Head of caudate nucleus (tissue), 42 donors: ENCODE results near the gene ZFPL1.

Experiments
- DNase-seq, 42 donors: peaks; one replicate each; pipeline versions ENCODE4 v3.0.0 to v3.0.0-alpha.2; 2020 to 2021; ENCODE audit warnings: mixed read lengths in 7 of 42
- intact Hi-C: fragments of 100-400 bp; cut with DNase I; formaldehyde crosslinking; loops from one replicate; pipeline ENCODE4 v1.15.0; 2022

The ZFPL1 gene

DNA sequence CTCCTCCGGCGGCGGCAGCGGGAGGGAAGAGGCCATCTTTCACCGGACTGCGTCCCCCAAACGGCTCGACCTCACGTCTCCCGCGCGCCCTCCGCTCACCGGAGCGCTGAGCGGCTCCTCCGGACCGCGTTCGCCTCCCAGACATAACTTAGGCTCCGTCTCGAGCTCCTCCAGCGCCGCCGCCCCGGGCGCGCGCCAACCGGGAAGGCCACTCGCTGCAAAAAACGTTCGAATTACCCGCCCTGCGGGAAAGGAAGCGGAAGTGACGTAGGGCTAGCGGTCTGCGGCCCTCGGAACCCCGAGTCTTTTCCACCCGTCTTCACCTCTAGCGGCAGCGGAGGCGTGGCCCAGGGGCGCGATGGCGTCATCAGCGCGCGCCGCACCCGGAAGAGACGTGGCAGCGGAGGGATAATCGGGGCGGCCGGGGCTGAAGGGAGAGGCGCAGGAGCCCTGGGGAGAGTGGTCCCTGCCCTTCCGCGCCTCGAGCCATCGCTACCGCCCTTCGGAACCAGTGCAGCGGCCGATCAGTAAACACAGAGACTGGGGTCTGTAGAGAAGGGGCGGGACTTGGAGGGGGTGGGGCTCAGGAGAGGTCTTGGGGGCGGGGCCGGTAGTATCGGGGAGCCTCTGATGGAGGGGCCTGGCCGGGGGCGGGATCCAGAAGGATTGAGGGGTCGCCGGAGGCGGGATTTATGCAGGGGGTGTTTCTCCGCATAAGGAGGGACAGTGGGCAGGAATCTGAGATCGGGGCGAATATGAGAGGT lies at the start of gene ZFPL1, which contains the start of gene CDCA5:
TSS of gene ZFPL1 (plus strand) at position 389 of the 764 bp plus-strand sequence. CDS start 477 bp downstream, outside the sequence.
TSS of gene CDCA5 (minus strand) at position 207 of the 764 bp plus-strand sequence. CDS start at position 145, 62 bp downstream.
- intact Hi-C loops: loop anchor here (1.0 to 2.0 kb wide), 2 partner anchors 12 to 33 kb away; partner anchors contain the start of genes VPS51 and ZNHIT2
- DNase-seq: peak; percentile 93 to 99 (median 98)

DNA sequence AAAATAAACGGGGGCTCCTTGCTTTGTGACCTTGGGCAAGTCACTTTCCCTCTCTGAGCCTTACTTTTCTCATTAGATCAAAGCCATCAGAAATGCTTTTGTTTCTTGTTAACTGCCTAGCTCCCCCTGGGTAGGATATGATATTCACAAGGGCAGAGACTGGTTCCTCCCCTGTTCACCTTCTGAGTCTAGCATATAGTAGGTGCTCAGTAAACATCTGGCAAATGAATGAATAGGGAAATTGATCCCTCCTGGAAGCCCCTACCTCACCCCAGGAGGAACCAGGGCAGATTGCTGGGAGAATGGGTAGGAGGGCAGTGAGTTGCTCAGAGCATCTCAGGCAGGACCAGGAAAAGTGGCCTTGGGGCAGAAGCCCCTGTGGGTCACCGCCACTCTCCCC lies 49.6 kb upstream of the ZFPL1 start:
- intact Hi-C loops: no loop called here
- DNase-seq: no peak

DNA sequence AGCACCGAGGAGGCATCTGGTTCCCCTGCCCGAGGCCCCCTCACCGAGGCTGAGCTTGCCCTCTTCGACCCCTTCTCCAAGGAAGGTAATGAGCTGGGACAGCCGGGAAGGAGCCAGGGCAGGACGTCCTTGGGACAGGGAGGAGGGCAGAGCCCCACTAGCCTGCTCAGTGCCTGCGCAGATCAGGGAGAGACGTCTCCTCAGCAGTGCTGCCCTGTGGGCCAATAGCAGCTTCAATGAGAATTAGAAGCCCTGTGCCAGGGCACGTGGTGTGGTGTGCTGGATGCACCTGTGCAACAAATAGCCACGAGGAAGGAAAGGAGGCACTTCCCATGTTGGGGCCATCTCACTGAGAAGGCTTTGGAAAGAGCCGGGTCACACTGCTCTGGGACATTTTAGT lies 48.4 kb upstream of the ZFPL1 start:
- no peak for DNase-seq
- intact Hi-C loops: no loop called here

DNA sequence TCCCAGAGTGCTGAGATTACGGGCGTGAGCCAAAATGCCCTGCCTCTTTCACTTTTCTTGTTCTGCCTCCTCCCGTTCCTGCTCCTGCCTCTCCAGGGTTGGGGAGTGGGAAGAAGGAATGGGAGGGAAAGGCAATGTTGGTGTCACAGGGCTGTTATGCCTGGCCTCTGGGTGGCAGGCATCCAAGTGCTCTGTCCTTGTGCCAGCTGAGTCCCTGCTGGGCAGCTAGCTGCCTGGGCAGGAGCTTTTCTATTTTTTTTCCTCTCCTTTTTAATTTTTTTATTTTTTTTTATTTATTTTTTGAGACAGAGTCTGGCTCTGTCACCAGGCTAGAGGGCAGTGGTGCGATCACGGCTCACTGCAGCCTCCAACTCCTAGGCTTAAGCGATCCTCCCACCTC lies 47.1 kb upstream of the ZFPL1 start:
- DNase-seq: peak in 41 of 42 donors; percentile 57 to 91 (median 75)
- intact Hi-C loops: no loop called here

DNA sequence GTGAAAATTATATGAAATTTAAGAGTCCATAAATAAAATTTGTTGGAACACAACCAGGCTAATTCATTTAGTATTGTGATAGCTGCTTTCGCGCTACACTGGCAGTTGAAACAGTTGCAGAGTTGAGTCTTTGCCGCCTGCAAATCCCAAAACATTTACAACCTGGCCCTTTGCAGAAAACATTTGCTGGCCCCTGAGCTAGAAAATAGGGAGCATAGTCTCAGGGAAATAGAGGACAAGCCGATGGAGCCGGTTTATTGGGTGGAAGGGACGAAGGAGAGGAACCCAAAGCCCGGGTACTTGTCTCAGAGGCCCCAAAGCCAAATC lies 43.5 kb upstream of the ZFPL1 start:
- intact Hi-C loops: no loop called here
- no peak for DNase-seq

DNA sequence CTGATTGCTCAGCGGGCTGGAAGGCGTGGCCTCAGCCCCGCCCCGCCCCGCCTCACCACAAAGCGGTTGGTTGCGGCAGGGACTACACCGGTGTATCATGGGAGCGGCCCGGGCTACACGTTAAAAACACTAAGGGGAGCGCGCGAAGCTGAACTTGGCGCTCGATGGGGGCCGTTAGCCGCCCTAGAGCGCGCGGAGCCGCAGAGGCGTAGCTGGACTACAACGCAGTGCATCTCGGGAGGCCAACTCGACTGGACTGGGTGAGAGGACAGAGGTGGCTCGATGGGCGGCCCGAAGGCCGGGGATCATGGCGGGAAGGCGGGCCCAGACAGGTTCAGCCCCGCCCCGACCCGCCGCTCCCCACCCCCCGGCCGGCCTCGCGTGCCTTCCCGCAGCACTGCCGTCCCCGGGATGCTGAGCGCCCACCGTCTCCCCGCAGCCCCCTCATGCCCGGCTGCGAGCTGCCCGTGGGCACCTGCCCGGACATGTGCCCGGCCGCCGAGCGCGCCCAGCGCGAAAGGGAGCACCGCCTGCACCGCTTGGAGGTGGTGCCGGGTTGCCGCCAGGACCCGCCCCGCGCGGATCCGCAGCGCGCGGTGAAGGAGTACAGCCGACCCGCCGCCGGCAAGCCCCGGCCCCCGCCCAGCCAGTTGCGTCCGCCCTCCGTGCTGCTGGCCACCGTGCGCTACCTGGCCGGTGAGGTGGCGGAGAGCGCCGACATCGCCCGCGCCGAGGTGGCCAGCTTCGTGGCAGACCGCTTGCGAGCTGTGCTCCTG lies 43.0 kb upstream of the ZFPL1 start, which contains the start of gene SAC3D1:
TSS of gene SAC3D1 (plus strand) at position 364 of the 776 bp plus-strand sequence. CDS start at position 447, 83 bp downstream.
- intact Hi-C loops: no loop called here
- peak; percentile 72 to 96 (median 91) for DNase-seq

DNA sequence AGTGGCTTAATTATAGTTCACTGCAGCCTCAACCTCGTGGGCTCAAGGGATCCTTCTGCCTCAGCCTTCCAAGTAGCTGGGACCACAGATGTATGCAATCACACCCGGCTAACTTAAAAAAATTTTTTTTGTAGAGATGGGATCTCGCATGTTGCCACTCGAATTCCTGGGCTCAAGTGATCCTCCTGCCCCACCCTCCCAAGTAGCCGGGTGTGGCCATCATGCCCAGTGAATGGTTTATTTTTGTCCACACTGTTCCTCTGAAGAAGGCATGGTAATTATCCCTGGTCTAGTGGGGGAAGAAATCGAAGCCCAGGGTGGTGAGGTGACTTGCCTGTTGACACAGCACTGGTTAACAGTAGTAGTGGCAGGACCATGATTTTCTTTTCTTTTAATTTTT lies 41.1 kb upstream of the ZFPL1 start:
- DNase-seq: no peak
- intact Hi-C loops: no loop called here

DNA sequence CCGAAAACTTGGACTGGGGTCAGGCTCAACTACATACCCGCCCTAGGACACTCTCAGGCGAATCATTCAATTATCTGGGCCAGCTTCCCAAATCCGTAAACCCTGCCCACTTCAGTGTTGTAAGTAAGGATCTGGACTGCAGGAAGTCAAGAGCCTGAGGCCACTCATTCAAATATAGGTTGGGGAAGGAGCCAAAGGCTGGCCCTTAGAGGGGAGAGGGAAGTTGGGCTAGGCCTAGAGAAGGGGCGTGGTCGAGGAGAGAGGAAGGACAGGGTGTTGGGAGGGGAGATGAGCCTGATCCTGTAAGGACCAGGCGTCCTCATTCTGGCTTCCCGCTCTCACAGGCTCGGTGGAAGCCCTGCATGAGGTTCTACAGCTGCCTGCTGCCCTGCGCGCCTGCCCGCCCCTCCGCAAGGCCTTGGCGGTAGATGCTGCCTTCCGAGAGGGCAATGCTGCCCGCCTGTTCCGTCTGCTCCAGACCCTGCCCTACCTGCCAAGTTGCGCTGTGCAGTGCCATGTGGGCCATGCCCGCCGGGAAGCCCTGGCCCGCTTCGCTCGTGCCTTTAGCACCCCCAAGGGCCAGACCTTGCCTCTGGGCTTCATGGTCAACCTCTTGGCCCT lies 40.0 kb upstream of the ZFPL1 start:
- intact Hi-C loops: no loop called here
- DNase-seq: peak in 27 of 42 donors; percentile 6 to 54 (median 25)

DNA sequence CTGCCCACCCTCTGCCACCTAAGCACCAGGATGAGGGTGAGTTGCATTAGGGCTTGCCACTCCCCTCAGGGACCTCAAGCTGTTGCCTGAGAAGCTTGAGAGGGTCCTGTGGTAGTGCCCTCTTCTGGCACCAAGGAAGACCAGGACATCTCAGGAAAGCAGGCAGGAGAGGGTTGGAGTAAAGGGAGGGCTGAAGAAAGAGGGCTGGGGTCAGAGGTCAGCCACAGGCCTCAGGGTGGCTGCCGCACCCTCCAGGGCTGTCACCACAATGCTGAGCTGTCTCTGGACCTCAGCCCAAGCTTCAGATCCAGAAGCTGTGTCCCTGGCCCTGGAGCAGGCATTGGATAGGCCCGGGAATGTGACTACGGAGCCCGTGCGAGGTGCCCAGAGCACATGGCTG lies 39.0 kb upstream of the ZFPL1 start:
- no peak for DNase-seq
- intact Hi-C loops: no loop called here

DNA sequence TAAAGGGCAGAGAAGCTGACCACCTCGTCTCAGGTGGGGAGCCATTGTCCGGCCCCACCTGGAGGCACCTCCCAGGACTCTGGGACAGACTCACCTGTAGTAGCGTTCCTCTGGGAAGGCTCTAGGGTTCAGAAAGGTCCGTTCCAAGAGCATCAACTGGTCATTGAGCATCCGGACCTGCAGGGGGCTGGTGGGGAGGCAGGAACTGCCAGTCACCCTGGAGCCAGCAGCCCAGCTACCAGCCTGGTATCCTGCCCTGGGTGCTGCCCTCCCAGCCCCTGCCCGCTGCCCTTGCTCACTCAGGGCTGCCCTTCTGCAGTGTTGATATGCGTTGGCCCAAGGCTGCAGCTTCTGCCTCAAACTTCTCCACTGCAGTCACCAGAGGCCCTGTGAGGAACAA lies 38.3 kb upstream of the ZFPL1 start:
- intact Hi-C loops: no loop called here
- DNase-seq: no peak

DNA sequence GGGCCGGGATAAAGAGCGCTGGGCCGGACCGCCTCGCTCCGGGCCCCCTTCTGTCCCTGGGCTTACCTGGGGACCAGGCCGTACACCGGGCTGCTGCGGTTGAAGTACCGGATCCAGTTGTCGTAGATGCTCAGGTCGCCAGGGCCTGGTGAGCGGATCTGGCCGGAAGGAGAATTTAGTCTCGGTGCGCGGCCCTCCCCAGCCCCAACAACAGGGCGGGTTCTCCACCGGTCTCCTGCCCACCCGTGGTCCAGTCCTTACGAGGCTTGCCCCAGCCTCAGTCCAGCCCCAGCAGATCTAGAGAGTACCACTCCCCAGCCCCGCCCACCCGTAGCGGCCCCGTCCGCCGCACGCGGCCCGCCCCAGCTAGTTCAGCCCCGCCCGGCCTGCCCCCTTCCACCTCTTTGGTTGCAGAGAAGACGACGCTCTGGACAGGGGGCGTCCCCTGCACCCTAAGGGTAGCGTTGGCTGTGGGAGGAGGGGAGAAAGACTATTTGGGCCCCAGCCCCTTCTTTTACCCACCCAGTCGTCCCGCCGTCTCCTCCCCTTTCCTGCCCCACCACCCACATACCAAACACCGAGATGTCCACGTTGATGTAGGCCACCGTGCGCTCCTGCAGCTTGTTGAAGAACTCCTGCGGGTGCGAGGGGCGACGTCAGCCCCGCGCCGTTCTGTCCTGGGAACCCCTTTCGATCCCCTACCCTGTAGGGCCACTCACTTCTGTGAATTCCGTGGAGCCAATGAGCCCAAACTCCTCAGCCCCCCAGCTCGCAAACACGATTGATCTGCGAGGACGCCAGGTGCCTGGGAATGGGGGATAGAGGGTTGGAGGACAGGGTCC lies 36.2 kb upstream of the ZFPL1 start:
- intact Hi-C loops: no loop called here
- no peak for DNase-seq

DNA sequence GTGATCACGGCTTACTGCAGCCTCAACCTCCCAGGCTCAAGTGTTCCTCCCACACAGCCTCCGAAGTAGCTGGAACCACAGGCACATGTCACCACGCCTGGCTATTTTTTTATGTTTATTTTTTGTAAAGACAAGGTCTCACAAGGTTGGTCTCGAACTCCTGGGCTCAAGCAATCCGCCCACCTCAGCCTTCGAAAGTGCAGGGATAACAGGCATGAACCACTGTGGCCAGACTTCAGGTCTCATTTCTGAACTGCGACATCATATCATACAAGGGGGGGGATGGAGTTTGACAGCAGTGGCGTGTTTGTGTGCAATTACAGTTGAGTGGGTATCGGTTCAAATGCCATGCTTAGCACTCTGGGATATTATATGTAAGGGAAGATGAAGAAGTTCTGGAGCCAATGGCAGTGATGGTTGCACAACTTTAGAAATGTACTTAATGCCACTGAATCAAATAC lies 32.6 kb upstream of the ZFPL1 start:
- intact Hi-C loops: no loop called here
- no peak for DNase-seq

DNA sequence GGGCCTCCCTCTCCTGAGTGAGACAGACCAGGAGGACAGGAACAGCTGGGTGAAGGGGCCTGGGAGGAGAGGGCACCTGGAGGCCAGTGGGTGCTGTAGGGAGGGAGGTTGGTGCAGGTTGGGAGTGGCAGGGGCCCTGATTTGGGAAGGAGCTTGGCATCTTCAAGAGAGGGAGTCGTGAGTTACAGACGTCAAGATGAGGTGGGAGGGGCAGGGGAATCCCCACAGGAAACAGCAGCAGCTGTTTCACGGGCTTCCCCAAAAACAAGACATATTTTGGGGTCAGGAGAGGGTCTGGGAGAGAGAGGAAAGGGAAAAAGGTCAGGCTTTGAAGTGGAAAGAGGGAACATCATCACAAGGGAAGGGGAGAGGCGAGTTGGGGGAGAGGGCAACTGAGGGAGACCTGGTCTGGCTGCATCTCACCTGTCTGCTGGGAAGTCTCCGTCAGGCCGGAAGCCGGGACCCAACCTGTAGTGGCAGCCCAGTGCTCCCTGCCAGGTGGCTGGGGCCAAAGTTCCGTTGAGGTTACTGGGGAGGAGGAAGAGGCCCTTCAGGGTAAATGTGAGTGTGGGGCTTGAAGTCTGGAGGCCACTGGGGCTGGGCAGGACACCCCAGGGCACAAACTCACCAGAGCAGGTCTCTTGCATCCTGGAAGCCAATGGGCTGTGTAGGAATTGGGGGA lies 30.1 kb upstream of the ZFPL1 start:
- intact Hi-C loops: no loop called here
- no peak for DNase-seq

DNA sequence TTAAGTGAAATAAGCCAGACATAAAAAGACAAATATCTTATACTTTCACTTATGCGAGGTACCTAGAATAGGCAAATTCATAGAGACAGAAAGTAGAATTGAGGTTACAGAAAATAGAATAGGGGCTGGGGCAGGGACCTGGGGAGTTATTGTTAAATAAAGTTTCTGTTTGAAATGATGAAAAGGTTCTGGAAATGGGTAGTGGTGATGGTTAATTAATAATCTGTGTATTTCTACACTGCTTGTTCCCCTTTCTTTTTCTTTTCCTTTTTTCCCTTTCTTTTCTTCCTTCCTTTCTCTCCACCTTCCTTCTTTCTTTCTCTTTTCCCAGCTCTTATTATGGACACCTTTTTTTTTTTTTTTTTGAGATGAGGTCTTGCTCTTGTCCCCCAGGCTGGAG lies 28.5 kb upstream of the ZFPL1 start:
- intact Hi-C loops: no loop called here
- no peak for DNase-seq

DNA sequence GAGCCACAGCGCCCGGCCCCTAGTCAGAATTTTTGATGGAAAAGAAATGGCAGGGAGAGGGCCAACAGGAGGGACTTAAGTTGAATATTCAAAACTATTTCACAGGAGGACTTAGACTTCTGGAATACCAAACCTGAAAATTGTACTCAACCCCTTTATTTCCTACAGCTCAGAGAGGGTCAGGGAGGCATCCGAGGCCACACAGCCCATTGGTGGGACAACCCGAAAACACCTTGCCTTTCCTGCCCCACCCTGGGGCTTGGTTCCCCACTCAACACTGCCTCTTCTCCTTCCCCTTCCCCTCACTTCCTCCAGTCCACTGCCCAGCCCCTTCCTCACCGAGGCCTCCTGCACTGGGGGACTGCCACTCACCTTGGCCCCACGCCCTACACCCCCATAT lies 27.0 kb upstream of the ZFPL1 start:
- no peak for DNase-seq
- intact Hi-C loops: no loop called here

DNA sequence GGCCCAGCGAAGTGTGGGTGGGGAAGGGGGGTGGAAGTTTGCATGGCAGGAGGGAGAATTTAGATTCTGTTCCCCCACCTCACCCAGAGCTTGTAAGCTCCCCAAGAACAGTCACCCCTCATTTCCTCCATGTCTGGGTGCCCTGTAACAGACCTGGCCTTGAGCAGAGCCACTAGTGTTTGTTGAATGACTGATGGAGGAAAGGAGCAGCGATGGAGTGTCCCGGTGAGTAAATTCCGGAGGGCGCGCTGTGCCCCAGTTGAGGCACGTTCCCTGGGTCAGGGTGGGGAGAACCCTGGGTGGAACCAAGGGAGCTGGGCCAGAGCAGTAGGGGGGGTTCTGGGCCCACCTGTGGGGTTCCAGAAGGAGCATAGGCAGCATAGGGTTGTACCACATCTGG lies 26.5 kb upstream of the ZFPL1 start:
- DNase-seq: no peak
- intact Hi-C loops: no loop called here

DNA sequence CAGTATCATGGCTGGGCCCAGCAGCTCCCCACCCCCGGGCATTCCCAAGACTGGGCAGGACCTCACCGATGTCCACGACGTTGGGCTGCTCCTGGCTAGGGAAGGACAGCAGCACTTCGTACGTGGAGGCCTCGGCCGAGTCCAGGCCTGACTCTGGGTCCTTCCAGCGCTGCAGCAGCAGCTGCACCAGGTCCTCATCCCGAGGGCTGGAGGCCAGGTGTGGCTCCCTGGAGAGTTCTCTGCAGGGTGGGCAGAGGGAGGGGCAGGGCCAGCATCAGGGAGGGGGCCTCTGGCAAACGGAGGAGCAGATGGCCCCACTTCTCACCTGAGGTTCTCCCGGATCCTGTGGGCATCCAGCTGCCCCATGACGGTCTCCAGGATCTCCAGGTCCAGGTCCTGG lies 26.0 kb upstream of the ZFPL1 start:
- intact Hi-C loops: no loop called here
- DNase-seq: no peak

DNA sequence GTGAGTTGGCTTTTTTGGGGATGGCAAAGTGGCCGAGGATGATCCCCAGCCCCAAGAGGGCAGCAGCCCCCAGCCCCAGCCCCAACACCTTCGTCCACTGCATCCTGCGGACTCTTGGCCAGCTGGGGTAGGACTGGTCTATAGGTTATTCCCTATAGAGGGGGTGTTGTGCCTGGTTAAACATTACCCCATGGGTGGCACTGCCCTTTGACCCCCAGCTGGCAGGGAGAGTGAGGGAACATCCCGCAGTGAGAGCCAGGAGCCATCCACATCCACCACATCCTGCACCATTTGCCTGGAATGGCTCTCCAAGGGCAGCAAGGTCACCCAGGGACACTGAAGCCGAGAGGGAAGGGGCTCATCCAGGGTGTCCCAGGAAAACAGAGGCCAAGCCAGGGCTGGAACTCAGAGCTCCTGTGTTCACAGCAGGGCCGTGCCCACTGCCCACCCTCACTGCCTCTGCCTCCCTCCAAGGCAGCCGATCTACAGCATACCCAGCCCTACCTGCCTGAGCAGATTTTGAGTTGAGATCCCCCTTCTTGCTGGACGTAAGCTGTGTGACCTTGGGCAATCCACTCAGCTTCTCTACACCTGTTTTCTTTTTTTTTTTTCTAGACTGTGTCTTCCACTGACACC lies 25.5 kb upstream of the ZFPL1 start, which contains the start of gene NAALADL1:
TSS of gene NAALADL1 (minus strand) at position 135 of the 636 bp plus-strand sequence. CDS start at position 103, 32 bp downstream.
- no peak for DNase-seq
- intact Hi-C loops: no loop called here
